ENCODE data around the gene CHRDL2.

The CHRDL2 gene

GRCh38 chr11:74731301-74732094, at the start of gene CHRDL2:
TSS of gene CHRDL2 (minus strand) at chr11:74731426. CDS start at chr11:74730888, 538 bp downstream.
- no peaks in the 10 kb centered on the region for H3K36me3 ChIP-seq (ENCODE audit: control insufficient read depth in 1 of 2, insufficient read depth in 2 of 2, low read length in 2 of 2)
- peaks cover under 1 to 4% of the 10 kb centered on the region in 2 donors for H3K4me1 ChIP-seq (ENCODE audit: control insufficient read depth in 1 of 2, insufficient read depth in 2 of 2, low read length in 2 of 2)
- peak within 1 kb of the TSS; percentile 37 to 57 for H3K4me3 ChIP-seq (ENCODE audit: low read depth in 1 of 2, low read length in 2 of 2)
- no peak within 1 kb of the TSS for H3K27ac ChIP-seq (ENCODE audit: low read length)
- no peaks in the 10 kb centered on the region for H3K9me3 ChIP-seq (ENCODE audit: control insufficient read depth in 1 of 2, low read length in 2 of 2)
- peaks cover 5% of the 10 kb centered on the region for H3K27me3 ChIP-seq (ENCODE audit: low read depth, low read length)

GRCh38 chr11:74780248-74781005, 49.2 kb upstream of the CHRDL2 start:
- no peaks in the 10 kb centered on the region for H3K27me3 ChIP-seq (ENCODE audit: low read depth, low read length)
- no peak overlapping the region for H3K27ac ChIP-seq (ENCODE audit: low read length)
- peaks cover 11 to 26% of the 10 kb centered on the region in 2 donors for H3K4me1 ChIP-seq (ENCODE audit: control insufficient read depth in 1 of 2, insufficient read depth in 2 of 2, low read length in 2 of 2)
- H3K9me3 ChIP-seq (ENCODE audit: control insufficient read depth in 1 of 2, low read length in 2 of 2), result no peaks in the 10 kb centered on the region
- H3K36me3 ChIP-seq (ENCODE audit: control insufficient read depth in 1 of 2, insufficient read depth in 2 of 2, low read length in 2 of 2), result no peaks in the 10 kb centered on the region
- no peak overlapping the region for H3K4me3 ChIP-seq (ENCODE audit: low read depth in 1 of 2, low read length in 2 of 2)

- no peaks in the 10 kb centered on the region for H3K27me3 ChIP-seq (ENCODE audit: low read depth, low read length)
- H3K4me3 ChIP-seq (ENCODE audit: low read depth in 1 of 2, low read length in 2 of 2), result no peak overlapping the region
- no peak overlapping the region for H3K27ac ChIP-seq (ENCODE audit: low read length)
- no peaks in the 10 kb centered on the region for H3K9me3 ChIP-seq (ENCODE audit: control insufficient read depth in 1 of 2, low read length in 2 of 2)
- H3K4me1 ChIP-seq (ENCODE audit: control insufficient read depth in 1 of 2, insufficient read depth in 2 of 2, low read length in 2 of 2), result peaks cover 7 to 30% of the 10 kb centered on the region in 2 donors
- H3K36me3 ChIP-seq (ENCODE audit: control insufficient read depth in 1 of 2, insufficient read depth in 2 of 2, low read length in 2 of 2), result no peaks in the 10 kb centered on the region
These were observed 47.4 kb upstream of the CHRDL2 start for GRCh38 chr11:74778581-74778980.

- Histone ChIP-seq H3K36me3 (ENCODE audit: control insufficient read depth in 1 of 2, insufficient read depth in 2 of 2, low read length in 2 of 2) (no peaks in the 10 kb centered on the region), H3K27me3 (ENCODE audit: low read depth, low read length) (no peaks in the 10 kb centered on the region), H3K27ac (ENCODE audit: low read length) (no peak overlapping the region), H3K4me1 (ENCODE audit: control insufficient read depth in 1 of 2, insufficient read depth in 2 of 2, low read length in 2 of 2) (peaks cover under 1 to 27% of the 10 kb centered on the region in 2 donors), H3K9me3 (ENCODE audit: control insufficient read depth in 1 of 2, low read length in 2 of 2) (no peaks in the 10 kb centered on the region), H3K4me3 (ENCODE audit: low read depth in 1 of 2, low read length in 2 of 2) (no peak overlapping the region)
These were observed 46.7 kb upstream of the CHRDL2 start for GRCh38 chr11:74777877-74778276.

GRCh38 chr11:74777038-74777437, 45.8 kb upstream of the CHRDL2 start:
- Histone ChIP-seq H3K27ac (ENCODE audit: low read length) (no peak overlapping the region), H3K27me3 (ENCODE audit: low read depth, low read length) (no peaks in the 10 kb centered on the region), H3K36me3 (ENCODE audit: control insufficient read depth in 1 of 2, insufficient read depth in 2 of 2, low read length in 2 of 2) (no peaks in the 10 kb centered on the region), H3K4me3 (ENCODE audit: low read depth in 1 of 2, low read length in 2 of 2) (no peak overlapping the region), H3K9me3 (ENCODE audit: control insufficient read depth in 1 of 2, low read length in 2 of 2) (no peaks in the 10 kb centered on the region), H3K4me1 (ENCODE audit: control insufficient read depth in 1 of 2, insufficient read depth in 2 of 2, low read length in 2 of 2) (peaks cover 0 to 25% of the 10 kb centered on the region in 2 donors)

- H3K27ac ChIP-seq (ENCODE audit: low read length), result no peak overlapping the region
- H3K27me3 ChIP-seq (ENCODE audit: low read depth, low read length), result no peaks in the 10 kb centered on the region
- H3K4me1 ChIP-seq (ENCODE audit: control insufficient read depth in 1 of 2, insufficient read depth in 2 of 2, low read length in 2 of 2), result peaks cover 0 to 25% of the 10 kb centered on the region in 2 donors
These were observed 45.3 kb upstream of the CHRDL2 start for GRCh38 chr11:74776546-74776945.

GRCh38 chr11:74775762-74776161, 44.5 kb upstream of the CHRDL2 start:
- no peaks in the 10 kb centered on the region for H3K36me3 ChIP-seq (ENCODE audit: control insufficient read depth in 1 of 2, insufficient read depth in 2 of 2, low read length in 2 of 2)
- H3K27ac ChIP-seq (ENCODE audit: low read length), result no peak overlapping the region
- no peaks in the 10 kb centered on the region for H3K9me3 ChIP-seq (ENCODE audit: control insufficient read depth in 1 of 2, low read length in 2 of 2)
- no peak overlapping the region for H3K4me3 ChIP-seq (ENCODE audit: low read depth in 1 of 2, low read length in 2 of 2)
- no peaks in the 10 kb centered on the region for H3K27me3 ChIP-seq (ENCODE audit: low read depth, low read length)
- H3K4me1 ChIP-seq (ENCODE audit: control insufficient read depth in 1 of 2, insufficient read depth in 2 of 2, low read length in 2 of 2), result peaks cover 0 to 25% of the 10 kb centered on the region in 2 donors

More at GRCh38 chr11:74776546-74776945, 45.3 kb upstream of the CHRDL2 start:
- no peaks in the 10 kb centered on the region for H3K9me3 ChIP-seq (ENCODE audit: control insufficient read depth in 1 of 2, low read length in 2 of 2)
- no peaks in the 10 kb centered on the region for H3K36me3 ChIP-seq (ENCODE audit: control insufficient read depth in 1 of 2, insufficient read depth in 2 of 2, low read length in 2 of 2)
- H3K4me3 ChIP-seq (ENCODE audit: low read depth in 1 of 2, low read length in 2 of 2), result no peak overlapping the region

GRCh38 chr11:74773476-74773875, 42.2 kb upstream of the CHRDL2 start:
- H3K9me3 ChIP-seq (ENCODE audit: control insufficient read depth in 1 of 2, low read length in 2 of 2), result no peaks in the 10 kb centered on the region
- H3K36me3 ChIP-seq (ENCODE audit: control insufficient read depth in 1 of 2, insufficient read depth in 2 of 2, low read length in 2 of 2), result no peaks in the 10 kb centered on the region

GRCh38 chr11:74771139-74771538, 39.9 kb upstream of the CHRDL2 start:
- no peak overlapping the region for H3K4me3 ChIP-seq (ENCODE audit: low read depth in 1 of 2, low read length in 2 of 2)
- no peaks in the 10 kb centered on the region for H3K9me3 ChIP-seq (ENCODE audit: control insufficient read depth in 1 of 2, low read length in 2 of 2)
- peaks cover 0 to 13% of the 10 kb centered on the region in 2 donors for H3K4me1 ChIP-seq (ENCODE audit: control insufficient read depth in 1 of 2, insufficient read depth in 2 of 2, low read length in 2 of 2)
- no peaks in the 10 kb centered on the region for H3K27me3 ChIP-seq (ENCODE audit: low read depth, low read length)
- H3K36me3 ChIP-seq (ENCODE audit: control insufficient read depth in 1 of 2, insufficient read depth in 2 of 2, low read length in 2 of 2), result no peaks in the 10 kb centered on the region
- H3K27ac ChIP-seq (ENCODE audit: low read length), result no peak overlapping the region

More at GRCh38 chr11:74773476-74773875, 42.2 kb upstream of the CHRDL2 start:
- Histone ChIP-seq H3K27me3 (ENCODE audit: low read depth, low read length) (no peaks in the 10 kb centered on the region), H3K27ac (ENCODE audit: low read length) (no peak overlapping the region), H3K4me3 (ENCODE audit: low read depth in 1 of 2, low read length in 2 of 2) (no peak overlapping the region), H3K4me1 (ENCODE audit: control insufficient read depth in 1 of 2, insufficient read depth in 2 of 2, low read length in 2 of 2) (peaks cover 0 to 30% of the 10 kb centered on the region in 2 donors)

GRCh38 chr11:74770456-74770855, 39.2 kb upstream of the CHRDL2 start:
- Histone ChIP-seq H3K27me3 (ENCODE audit: low read depth, low read length) (no peaks in the 10 kb centered on the region), H3K9me3 (ENCODE audit: control insufficient read depth in 1 of 2, low read length in 2 of 2) (no peaks in the 10 kb centered on the region), H3K27ac (ENCODE audit: low read length) (no peak overlapping the region), H3K4me3 (ENCODE audit: low read depth in 1 of 2, low read length in 2 of 2) (no peak overlapping the region), H3K36me3 (ENCODE audit: control insufficient read depth in 1 of 2, insufficient read depth in 2 of 2, low read length in 2 of 2) (no peaks in the 10 kb centered on the region), H3K4me1 (ENCODE audit: control insufficient read depth in 1 of 2, insufficient read depth in 2 of 2, low read length in 2 of 2) (peaks cover 0 to 10% of the 10 kb centered on the region in 2 donors)

GRCh38 chr11:74769055-74769707, 38.0 kb upstream of the CHRDL2 start:
- no peak overlapping the region for H3K4me3 ChIP-seq (ENCODE audit: low read depth in 1 of 2, low read length in 2 of 2)
- H3K27ac ChIP-seq (ENCODE audit: low read length), result no peak overlapping the region
- no peaks in the 10 kb centered on the region for H3K36me3 ChIP-seq (ENCODE audit: control insufficient read depth in 1 of 2, insufficient read depth in 2 of 2, low read length in 2 of 2)
- H3K27me3 ChIP-seq (ENCODE audit: low read depth, low read length), result no peaks in the 10 kb centered on the region
- H3K9me3 ChIP-seq (ENCODE audit: control insufficient read depth in 1 of 2, low read length in 2 of 2), result no peaks in the 10 kb centered on the region
- peaks cover 0 to 6% of the 10 kb centered on the region in 2 donors for H3K4me1 ChIP-seq (ENCODE audit: control insufficient read depth in 1 of 2, insufficient read depth in 2 of 2, low read length in 2 of 2)

Measured in muscle layer of duodenum (tissue), 2 donors.